Osteoblast (primary cell): Measurements from ENCODE around the gene CDKN1B. TPM values are rescaled to one million over a fixed set of nuclear protein-coding genes. Genes with fewer than 3 reads are reported as not detected.

Source experiments
- DNase-seq: peaks from one replicate; pipeline ENCODE4 v3.0.0; 2011; ENCODE audit warnings: low spot score, mixed read lengths; ENCODE audit not compliant: insufficient read length; ENCODE audit errors: missing footprints
- H2AFZ ChIP-seq: 2 replicates; pipeline ENCODE4 v1.6.0; 2011; ENCODE audit warnings: mild to moderate bottlenecking, low read length
- H3K27ac ChIP-seq: 2 replicates; pipeline ENCODE4 v1.5.1; 2011; ENCODE audit warnings: mild to moderate bottlenecking, low read depth, low read length, moderate library complexity
- H3K27me3 ChIP-seq: 2 replicates; pipeline ENCODE4 v1.6.0; 2012; ENCODE audit warnings: mild to moderate bottlenecking, control low read depth, inconsistent platforms, low read length, moderate library complexity; ENCODE audit not compliant: insufficient read depth
- H3K36me3 ChIP-seq: 2 replicates; pipeline ENCODE4 v1.5.1; 2011; ENCODE audit warnings: mild to moderate bottlenecking, low read length, control low read depth, moderate library complexity; ENCODE audit not compliant: insufficient read depth
- H3K4me1 ChIP-seq: 2 replicates; pipeline ENCODE4 v1.5.1; 2011; ENCODE audit warnings: mild to moderate bottlenecking, low read length, control low read depth, moderate library complexity; ENCODE audit not compliant: insufficient read depth
- H3K4me2 ChIP-seq: 2 replicates; pipeline ENCODE4 v1.6.0; 2011; ENCODE audit warnings: mild to moderate bottlenecking, low read length; ENCODE audit not compliant: insufficient read depth
- H3K4me3 ChIP-seq: fragments of 200-600 bp; sonication (generic); 3 replicates; pipeline ENCODE4 v1.5.1; 2012; ENCODE audit warnings: mild to moderate bottlenecking, low read length, inconsistent platforms; ENCODE audit not compliant: insufficient read depth
- H3K79me2 ChIP-seq: 2 replicates; pipeline ENCODE4 v1.6.0; 2012; ENCODE audit warnings: mild to moderate bottlenecking, low read length, control low read depth, inconsistent platforms; ENCODE audit not compliant: insufficient read depth
- H3K9me3 ChIP-seq: 2 replicates; pipeline ENCODE4 v1.5.1; 2011; ENCODE audit warnings: low read depth, low read length, control low read depth
- H4K20me1 ChIP-seq: 2 replicates; pipeline ENCODE4 v1.6.0; 2012; ENCODE audit warnings: mild to moderate bottlenecking, low read length, control low read depth; ENCODE audit not compliant: insufficient read depth
- CTCF ChIP-seq: IDR thresholded peaks from 2 replicates; pipeline ENCODE4 v1.5.1; 2011; ENCODE audit warnings: mild to moderate bottlenecking, low read depth, low read length, moderate library complexity; ENCODE audit errors: extremely low read depth
- total RNA-seq: library from RNA; depleted of rRNA; stranded (reverse); fragments of >200 nt; gene quantifications from 2 replicates; pipeline ENCODE4 v1.2.3, GENCODE V29; 2012

Gene CDKN1B
- total RNA-seq, 1 donor: 52.8 TPM

DNA sequence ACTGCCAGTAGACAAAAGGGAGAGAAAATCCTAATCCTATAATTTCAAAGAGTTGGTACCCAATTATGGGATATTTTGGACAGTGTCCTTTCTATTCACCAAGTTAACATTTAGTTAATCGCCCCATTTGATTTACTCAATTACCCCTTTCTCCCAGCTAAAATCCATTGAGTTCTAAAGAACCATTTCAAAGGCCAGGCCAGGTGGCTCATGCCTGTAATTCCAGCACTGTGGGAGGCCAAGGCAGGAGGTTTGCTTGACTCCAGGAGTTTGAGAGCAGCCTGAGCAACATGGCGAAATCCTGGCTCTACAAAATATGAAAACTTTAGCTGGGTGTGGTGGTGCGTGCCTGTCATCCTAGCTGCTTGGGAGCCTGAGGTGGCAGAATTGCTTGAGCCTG, 15.7 kb upstream of the CDKN1B start:
- Histone ChIP-seq H3K4me3 (no peak overlapping the region), H3K9me3 (no peaks in the 10 kb centered on the region), H3K4me2 (no peak overlapping the region), H3K36me3 (no peaks in the 10 kb centered on the region), H3K79me2 (no peaks in the 10 kb centered on the region), H3K4me1 (peaks cover 24% of the 10 kb centered on the region), H3K27ac (no peak overlapping the region), H3K27me3 (no peaks in the 10 kb centered on the region), H4K20me1 (no peaks in the 10 kb centered on the region), H2AFZ (no peak overlapping the region)
- DNase-seq: no peak
- TF ChIP-seq CTCF: no peak

GRCh38 chr12:12704593-12705230, 12.5 kb upstream of the CDKN1B start:
- peak; percentile 100 for TF ChIP-seq CTCF
- H3K4me2 ChIP-seq: peak overlapping the region; percentile 63

DNA sequence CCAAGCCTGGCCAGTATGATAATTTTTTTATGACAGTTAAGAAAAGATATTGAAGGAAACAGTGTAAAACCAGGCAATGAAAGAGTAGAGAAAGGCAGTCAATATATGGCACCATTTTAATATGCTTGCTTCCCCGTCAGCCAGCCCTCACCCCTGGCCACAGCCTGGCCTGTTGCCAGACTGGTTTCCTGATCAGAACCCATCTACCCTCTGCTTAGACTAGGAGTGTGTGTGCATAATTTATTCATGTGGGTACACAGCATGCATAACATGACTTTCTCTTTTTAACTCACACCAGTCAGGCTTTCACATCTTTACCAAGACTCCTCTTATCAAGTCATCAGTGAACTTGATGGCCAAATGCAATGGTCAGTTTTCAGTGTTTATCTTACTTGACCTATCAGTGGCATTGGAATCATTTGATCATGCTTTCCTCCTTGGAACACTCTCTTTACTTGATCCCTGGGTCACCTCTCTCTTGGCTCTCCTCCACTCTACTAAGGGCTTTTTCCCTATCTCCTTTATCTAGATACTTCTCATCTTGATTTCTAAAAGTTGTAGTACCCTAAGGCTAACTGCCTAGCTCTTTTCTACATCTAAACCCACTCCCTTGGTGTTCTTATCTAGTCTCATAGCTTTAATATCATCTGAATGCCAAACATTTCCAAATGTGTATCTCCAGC, 11.2 kb upstream of the CDKN1B start:
- TF ChIP-seq CTCF: no peak

More at GRCh38 chr12:12704593-12705230, 12.5 kb upstream of the CDKN1B start:
- Histone ChIP-seq H4K20me1 (no peaks in the 10 kb centered on the region), H3K79me2 (no peaks in the 10 kb centered on the region), H3K36me3 (no peaks in the 10 kb centered on the region), H3K4me3 (no peak overlapping the region), H3K27me3 (no peaks in the 10 kb centered on the region), H3K9me3 (no peaks in the 10 kb centered on the region), H3K27ac (no peak overlapping the region), H3K4me1 (peaks cover 6% of the 10 kb centered on the region), H2AFZ (peak overlapping the region; percentile 37)
- peak; percentile 49 for DNase-seq

GRCh38 chr12:12713932-12714275, 3.3 kb upstream of the CDKN1B start:
- H3K4me2 ChIP-seq: peak overlapping the region; percentile 94
- no peaks in the 10 kb centered on the region for H3K9me3 ChIP-seq
- peak overlapping the region; percentile 70 for H3K4me3 ChIP-seq
- no peak for TF ChIP-seq CTCF
- H3K27me3 ChIP-seq: no peaks in the 10 kb centered on the region
- H3K27ac ChIP-seq: peak overlapping the region; percentile 24
- H3K79me2 ChIP-seq: peaks cover 17% of the 10 kb centered on the region
- no peak for DNase-seq
- H3K36me3 ChIP-seq: peaks cover 5% of the 10 kb centered on the region
- peak overlapping the region; percentile 90 for H2AFZ ChIP-seq
- H4K20me1 ChIP-seq: peaks cover 14% of the 10 kb centered on the region
- peaks cover 26% of the 10 kb centered on the region for H3K4me1 ChIP-seq

More for the DNA sequence above, 11.2 kb upstream of the CDKN1B start:
- no peaks in the 10 kb centered on the region for H4K20me1 ChIP-seq
- no peak overlapping the region for H3K4me2 ChIP-seq
- no peak overlapping the region for H3K4me3 ChIP-seq
- no peak overlapping the region for H3K27ac ChIP-seq
- no peaks in the 10 kb centered on the region for H3K36me3 ChIP-seq
- no peak for DNase-seq
- H3K79me2 ChIP-seq: no peaks in the 10 kb centered on the region
- no peaks in the 10 kb centered on the region for H3K27me3 ChIP-seq
- no peak overlapping the region for H2AFZ ChIP-seq
- H3K9me3 ChIP-seq: no peaks in the 10 kb centered on the region
- peaks cover 6% of the 10 kb centered on the region for H3K4me1 ChIP-seq
